Body of pancreas (tissue), 4 donors: Measurements from ENCODE around the gene LNX1. TPM values are rescaled to one million over a fixed set of nuclear protein-coding genes. Genes with fewer than 3 reads are reported as not detected.

Experiments
- ATAC-seq: fragments of 150-250 bp; one replicate; pipeline ENCODE4 v1.9.1; 2016
- DNase-seq, 4 donors: peaks; one replicate each; pipeline ENCODE4 v3.0.0-alpha.2; 2019
- H3K27ac ChIP-seq, 4 donors: fragments of 200-600 bp; sonication (generic); 1 replicate in 3 of 4; 2 replicates in 1 of 4; pipeline versions ENCODE4 v1.5.1 to v1.6.1; 2016 to 2019; ENCODE audit warnings: mild to moderate bottlenecking in 1 of 4, mixed read lengths in 1 of 4, moderate library complexity in 1 of 4
- H3K27me3 ChIP-seq, 2 donors: fragments of 200-600 bp; sonication (generic); one replicate each; pipeline ENCODE4 v1.6.0; 2016; ENCODE audit warnings: mild to moderate bottlenecking in 1 of 2
- H3K36me3 ChIP-seq, 2 donors: fragments of 200-600 bp; sonication (generic); replicated peaks in 1 of 2; 2 replicates each; pipeline ENCODE4 v1.5.1; 2016; ENCODE audit warnings: low read depth in 2 of 2; ENCODE audit not compliant: insufficient read depth in 1 of 2
- H3K4me1 ChIP-seq: fragments of 200-600 bp; sonication (generic); one replicate; pipeline ENCODE4 v1.6.0; 2016
- H3K4me3 ChIP-seq, 2 donors: fragments of 200-600 bp; sonication (generic); 1 replicate in 1 of 2; 2 replicates in 1 of 2; pipeline ENCODE4 v1.5.1; 2016 to 2019
- H3K9me3 ChIP-seq, 3 donors: fragments of 200-600 bp; sonication (generic); 1 replicate in 2 of 3; 2 replicates in 1 of 3; pipeline ENCODE4 v1.5.1; 2016
- POLR2A ChIP-seq, 3 donors: fragments of 450-650 bp; IDR thresholded peaks; one replicate each; pipeline ENCODE4 v1.6.1; 2016; ENCODE audit warnings: antibody characterized with exemption in 3 of 3, mild to moderate bottlenecking in 2 of 3
- WGBS, 2 donors: methylation state at CpG; one replicate each; pipeline ENCODE4 v1.1.5; 2017; 5-methylcytosine and 5-hydroxymethylcytosine counted together
- intact Hi-C: fragments of 100-400 bp; cut with DNase I; formaldehyde crosslinking; loops from one replicate; pipeline ENCODE4 v1.15.1; 2023
- total RNA-seq, 2 donors: library from RNA; depleted of rRNA; stranded (reverse); fragments of >200 nt; gene quantifications; one replicate each; pipeline ENCODE4 v1.1.0, GENCODE V29; 2016
- TF ChIP-seq, protein P1 (sequence below), 7 experiments: fragments of 450-650 bp in 4 of 7; fragments of 200-600 bp in 3 of 7; sonication (generic) in 3 of 7; IDR thresholded peaks; one replicate each; pipeline ENCODE4 v1.5.1; 2016 to 2019; ENCODE audit warnings: antibody characterized with exemption in 7 of 7

LNX1 gene
- total RNA-seq, 2 donors from 2014 or later = 15.2 to 17.1 TPM

DNA sequence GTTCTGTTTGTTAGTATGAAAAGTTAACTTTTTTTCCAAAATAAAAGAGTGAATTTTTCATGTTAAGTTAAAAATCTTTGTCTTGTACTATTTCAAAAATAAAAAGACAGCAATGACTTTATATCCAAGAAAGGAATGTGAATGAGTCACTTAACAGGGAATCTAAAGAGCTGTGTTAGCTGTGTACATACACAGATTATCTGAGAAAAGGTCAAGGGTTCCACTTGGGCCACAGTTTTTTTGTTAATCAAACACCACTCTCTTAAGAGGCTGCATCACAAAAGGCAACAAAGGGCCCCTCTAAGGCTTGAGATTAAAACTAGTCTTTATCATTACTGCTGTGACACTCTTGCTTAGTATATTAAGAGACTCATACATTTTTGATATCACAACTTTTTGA, 131.7 kb downstream of the LNX1 start:
- DNase-seq = no peak
- TF ChIP-seq POLR2A (IDR thresholded peaks at IDR 0.05) = no peak
- TF ChIP-seq, protein P1, sequence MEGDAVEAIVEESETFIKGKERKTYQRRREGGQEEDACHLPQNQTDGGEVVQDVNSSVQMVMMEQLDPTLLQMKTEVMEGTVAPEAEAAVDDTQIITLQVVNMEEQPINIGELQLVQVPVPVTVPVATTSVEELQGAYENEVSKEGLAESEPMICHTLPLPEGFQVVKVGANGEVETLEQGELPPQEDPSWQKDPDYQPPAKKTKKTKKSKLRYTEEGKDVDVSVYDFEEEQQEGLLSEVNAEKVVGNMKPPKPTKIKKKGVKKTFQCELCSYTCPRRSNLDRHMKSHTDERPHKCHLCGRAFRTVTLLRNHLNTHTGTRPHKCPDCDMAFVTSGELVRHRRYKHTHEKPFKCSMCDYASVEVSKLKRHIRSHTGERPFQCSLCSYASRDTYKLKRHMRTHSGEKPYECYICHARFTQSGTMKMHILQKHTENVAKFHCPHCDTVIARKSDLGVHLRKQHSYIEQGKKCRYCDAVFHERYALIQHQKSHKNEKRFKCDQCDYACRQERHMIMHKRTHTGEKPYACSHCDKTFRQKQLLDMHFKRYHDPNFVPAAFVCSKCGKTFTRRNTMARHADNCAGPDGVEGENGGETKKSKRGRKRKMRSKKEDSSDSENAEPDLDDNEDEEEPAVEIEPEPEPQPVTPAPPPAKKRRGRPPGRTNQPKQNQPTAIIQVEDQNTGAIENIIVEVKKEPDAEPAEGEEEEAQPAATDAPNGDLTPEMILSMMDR (IDR thresholded peaks at IDR 0.05) = no peak
- H3K36me3 ChIP-seq = no peaks in the 10 kb centered on the region
- no peaks in the 10 kb centered on the region for H3K27me3 ChIP-seq
- no peak for ATAC-seq
- no peak overlapping the region for H3K4me3 ChIP-seq
- H3K4me1 ChIP-seq = peaks cover 39% of the 10 kb centered on the region
- intact Hi-C loops = no loop called here
- no peaks in the 10 kb centered on the region for H3K9me3 ChIP-seq
- peak overlapping the region in 2 of 4 donors; percentile 6 to 40 for H3K27ac ChIP-seq

DNA sequence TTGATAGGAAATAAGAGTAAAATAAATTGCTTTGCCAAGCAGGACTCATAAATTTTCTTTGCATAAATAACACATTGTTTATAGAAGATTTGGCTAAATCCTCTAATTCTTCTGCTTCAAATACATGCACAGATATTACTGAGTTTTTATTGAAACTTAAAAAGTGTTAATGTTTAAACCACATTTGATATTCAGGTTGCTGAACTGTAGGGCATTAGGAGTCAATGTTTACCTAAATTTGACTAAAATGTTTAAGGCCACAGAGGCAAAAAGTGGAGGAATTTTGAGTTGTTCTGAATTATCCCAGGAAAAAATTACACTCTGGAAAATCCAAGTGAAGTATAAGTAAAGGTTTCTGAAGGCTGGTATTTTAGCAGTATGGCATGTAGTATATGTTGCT, 135.1 kb downstream of the LNX1 start:
- no peak for TF ChIP-seq POLR2A (IDR thresholded peaks at IDR 0.05)
- TF ChIP-seq, protein P1 (IDR thresholded peaks at IDR 0.05) = no peak
- peaks cover 0 to 2% of the 10 kb centered on the region in 2 donors for H3K36me3 ChIP-seq
- ATAC-seq (no peak), DNase-seq (no peak)
- intact Hi-C loops = no loop called here
- peaks cover 31% of the 10 kb centered on the region for H3K4me1 ChIP-seq
- H3K9me3 ChIP-seq = no peaks in the 10 kb centered on the region
- H3K27ac ChIP-seq = peak overlapping the region in 2 of 4 donors; percentile 8 to 31
- no peaks in the 10 kb centered on the region for H3K27me3 ChIP-seq
- no peak overlapping the region for H3K4me3 ChIP-seq

DNA sequence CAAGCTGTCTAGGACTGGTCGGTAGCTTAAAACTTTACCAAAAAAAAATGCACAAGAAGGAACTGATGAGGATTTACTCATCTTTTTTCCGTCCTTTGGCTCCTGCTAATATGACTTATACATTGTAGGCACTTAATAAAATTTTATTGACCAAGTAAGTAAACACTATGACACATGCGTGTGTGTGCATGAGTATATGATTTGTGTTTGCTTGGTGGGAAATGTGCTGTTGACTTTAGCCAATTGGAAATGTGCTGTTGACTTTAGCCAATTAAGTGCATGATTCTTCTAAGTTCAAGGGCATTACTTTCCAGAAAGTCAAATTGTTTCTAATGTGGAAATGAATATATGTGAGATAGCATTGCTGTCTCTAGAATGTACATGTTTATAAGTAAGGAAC, 135.5 kb downstream of the LNX1 start:
- no peak for TF ChIP-seq POLR2A (IDR thresholded peaks at IDR 0.05)
- TF ChIP-seq, protein P1 (IDR thresholded peaks at IDR 0.05) = no peak
- no peak for DNase-seq

DNA sequence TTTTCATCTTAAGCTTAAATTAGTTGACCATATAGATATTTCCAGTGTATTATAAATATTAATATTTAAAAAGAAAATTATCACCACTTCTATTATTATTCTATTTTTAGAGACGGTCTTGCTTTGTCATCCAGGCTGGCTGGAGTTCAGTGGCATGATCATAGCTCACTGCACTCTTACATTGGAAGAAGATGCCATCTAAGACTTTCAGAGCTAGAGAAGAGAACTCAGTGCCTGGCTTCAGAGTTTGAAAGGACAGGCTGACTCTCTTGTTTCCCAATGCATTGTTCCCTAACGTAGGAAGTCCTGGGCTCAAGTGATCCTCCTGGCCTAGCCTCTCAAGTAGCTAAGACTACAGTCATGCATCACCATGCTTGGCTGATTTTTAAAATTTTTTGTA, 137.9 kb downstream of the LNX1 start:
- Histone ChIP-seq H3K4me3 (no peak overlapping the region), H3K27me3 (no peaks in the 10 kb centered on the region), H3K36me3 (peaks cover 0 to 2% of the 10 kb centered on the region in 2 donors), H3K27ac (no peak overlapping the region), H3K9me3 (no peaks in the 10 kb centered on the region), H3K4me1 (peaks cover 30% of the 10 kb centered on the region)
- DNase-seq = no peak
- intact Hi-C loops = no loop called here
- TF ChIP-seq, protein P1 (IDR thresholded peaks at IDR 0.05) = no peak
- TF ChIP-seq POLR2A (IDR thresholded peaks at IDR 0.05) = no peak
- 85 to 89% methylated on average over 2 of the region's 2 CpGs for WGBS, 2 donors
- no peak for ATAC-seq

More for the DNA sequence above, 135.5 kb downstream of the LNX1 start:
- Histone ChIP-seq H3K36me3 (peaks cover 0 to 2% of the 10 kb centered on the region in 2 donors), H3K9me3 (no peaks in the 10 kb centered on the region), H3K27me3 (no peaks in the 10 kb centered on the region), H3K4me1 (peaks cover 31% of the 10 kb centered on the region), H3K27ac (peak overlapping the region in 2 of 4 donors; percentile 8 to 31), H3K4me3 (no peak overlapping the region)
- 51 to 53% methylated on average over 3 of the region's 3 CpGs for WGBS, 2 donors
- no peak for ATAC-seq
- intact Hi-C loops = no loop called here

DNA sequence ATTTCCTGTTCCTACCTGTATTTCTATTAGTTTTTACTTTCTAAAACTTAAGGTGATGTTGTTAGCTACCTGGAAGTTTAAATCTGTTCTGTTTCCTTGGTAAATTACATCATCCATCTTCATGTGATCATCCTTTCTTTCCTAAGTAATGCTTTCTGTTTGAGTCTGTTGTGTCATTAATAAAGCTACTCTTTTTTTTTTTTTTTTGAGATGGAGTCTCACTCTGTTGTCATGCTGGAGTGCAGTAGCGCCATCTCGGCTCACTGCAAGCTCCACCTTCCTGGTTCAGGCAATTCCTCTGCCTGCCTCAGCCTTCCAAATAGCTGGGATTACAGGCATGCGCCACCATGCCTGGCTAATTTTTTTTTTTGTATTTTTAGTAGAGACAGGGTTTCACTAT, 140.5 kb downstream of the LNX1 start:
- Histone ChIP-seq H3K36me3 (peaks cover 0 to 5% of the 10 kb centered on the region in 2 donors), H3K9me3 (no peaks in the 10 kb centered on the region), H3K27me3 (no peaks in the 10 kb centered on the region), H3K4me1 (peaks cover 18% of the 10 kb centered on the region), H3K4me3 (no peak overlapping the region), H3K27ac (no peak overlapping the region)
- TF ChIP-seq, protein P1 (IDR thresholded peaks at IDR 0.05) = no peak
- no peak for TF ChIP-seq POLR2A (IDR thresholded peaks at IDR 0.05)
- DNase-seq = no peak
- 88 to 93% methylated on average over 3 of the region's 3 CpGs for WGBS, 2 donors
- intact Hi-C loops = no loop called here
- no peak for ATAC-seq
